MM.1S (cell line): Measurements from ENCODE around the gene ORC5.
"Not testable (repeated sequence)": the region's sequence is repeated elsewhere in the genome, so short reads cannot be mapped to it uniquely, and the experiment has no call there.

ENCODE experiments used
- DNase-seq: peaks from one replicate; pipeline ENCODE4 v3.0.0-alpha.2; 2015
- H2AFZ ChIP-seq: fragments of 300-600 bp; sonication (generic); 2 replicates; pipeline ENCODE4 v1.6.0; 2016; ENCODE audit warnings: antibody characterized with exemption, low read length
- H3F3A ChIP-seq: fragments of 300-600 bp; sonication (generic); 2 replicates; pipeline ENCODE4 v1.6.1; 2016; ENCODE audit warnings: mild to moderate bottlenecking, antibody characterized with exemption, low read length, moderate library complexity, mixed read lengths; ENCODE audit not compliant: insufficient read depth
- H3K27ac ChIP-seq: fragments of 300-600 bp; sonication (generic); 2 replicates; pipeline ENCODE4 v1.5.1; 2016; ENCODE audit warnings: mild to moderate bottlenecking, low read length
- H3K27me3 ChIP-seq: fragments of 300-600 bp; sonication (generic); replicated peaks from 2 replicates; pipeline ENCODE4 v1.6.0; 2016; ENCODE audit warnings: low read length; ENCODE audit not compliant: insufficient read depth
- H3K36me3 ChIP-seq: fragments of 300-600 bp; sonication (generic); replicated peaks from 2 replicates; pipeline ENCODE4 v1.6.1; 2016; ENCODE audit warnings: mild to moderate bottlenecking, low read length, mixed read lengths; ENCODE audit not compliant: insufficient read depth
- H3K4me1 ChIP-seq: fragments of 300-600 bp; sonication (generic); 2 replicates; pipeline ENCODE4 v1.6.1; 2016; ENCODE audit warnings: low read length, mixed read lengths
- H3K4me2 ChIP-seq: fragments of 300-600 bp; sonication (generic); 2 replicates; pipeline ENCODE4 v1.6.0; 2016; ENCODE audit warnings: low read depth, low read length
- H3K4me3 ChIP-seq: fragments of 300-600 bp; sonication (generic); 2 replicates; pipeline ENCODE4 v1.5.1; 2016; ENCODE audit warnings: low read length, mixed read lengths
- H3K79me2 ChIP-seq: fragments of 300-600 bp; sonication (generic); 2 replicates; pipeline ENCODE4 v1.6.1; 2016; ENCODE audit warnings: mixed run types, low read length, mixed read lengths
- H3K9ac ChIP-seq: fragments of 300-600 bp; sonication (generic); 2 replicates; pipeline ENCODE4 v1.6.1; 2016; ENCODE audit warnings: low read length, mixed read lengths
- H3K9me2 ChIP-seq: fragments of 300-600 bp; sonication (generic); replicated peaks from 2 replicates; pipeline ENCODE4 v1.6.1; 2016; ENCODE audit warnings: mild to moderate bottlenecking, low read length, mixed read lengths; ENCODE audit not compliant: insufficient read depth
- H3K9me3 ChIP-seq: fragments of 300-600 bp; sonication (generic); replicated peaks from 2 replicates; pipeline ENCODE4 v1.6.1; 2016; ENCODE audit warnings: mild to moderate bottlenecking, low read length, mixed read lengths; ENCODE audit not compliant: insufficient read depth
- H4K20me1 ChIP-seq: fragments of 300-600 bp; sonication (generic); 2 replicates; pipeline ENCODE4 v1.6.1; 2016; ENCODE audit warnings: mild to moderate bottlenecking, low read length, moderate library complexity, mixed read lengths; ENCODE audit not compliant: insufficient read depth
- CTCF ChIP-seq: fragments of 300-600 bp; sonication (generic); IDR thresholded peaks from 2 replicates; pipeline ENCODE4 v1.5.1; 2016; ENCODE audit warnings: antibody characterized with exemption, low read length, mixed read lengths
- EZH2 ChIP-seq: fragments of 300-600 bp; sonication (generic); optimal IDR thresholded peaks from 2 replicates; pipeline ENCODE3; 2017; ENCODE audit warnings: low read depth, mild to moderate bottlenecking, antibody characterized with exemption, low read length, mixed read lengths
- EZH2phosphoT487 ChIP-seq: fragments of 300-600 bp; sonication (generic); IDR thresholded peaks from 2 replicates; pipeline ENCODE4 v1.6.1; 2018; ENCODE audit warnings: antibody characterized with exemption, low read length

Gene ORC5

DNA sequence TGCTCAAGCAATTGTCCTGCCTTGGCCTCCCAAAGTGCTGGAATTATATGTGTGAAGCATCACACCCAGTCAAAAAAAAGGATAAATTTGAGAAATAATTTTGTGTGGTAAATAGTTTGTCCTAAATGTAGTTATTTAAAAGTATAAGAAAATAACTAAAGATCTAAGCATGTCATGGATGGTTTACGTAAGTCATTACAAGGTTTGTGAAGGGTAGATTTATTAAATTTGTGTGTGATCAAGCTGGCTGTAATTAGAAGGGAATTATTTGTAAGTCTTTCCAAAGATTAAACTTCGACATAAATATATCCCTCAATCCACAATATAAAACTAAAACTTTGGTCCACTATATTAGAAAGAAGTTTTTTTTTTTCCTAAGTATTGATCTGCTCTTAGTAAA, 28.6 kb downstream of the ORC5 start:
- Histone ChIP-seq H3K4me2 (no peak overlapping the region), H3K4me1 (no peaks in the 10 kb centered on the region), H2AFZ (no peak overlapping the region), H4K20me1 (no peaks in the 10 kb centered on the region), H3K9ac (no peak overlapping the region), H3K4me3 (no peak overlapping the region), H3K9me3 (no peaks in the 10 kb centered on the region), H3K36me3 (peaks cover 5% of the 10 kb centered on the region), H3F3A (no peaks in the 10 kb centered on the region), H3K27me3 (no peaks in the 10 kb centered on the region), H3K79me2 (no peaks in the 10 kb centered on the region), H3K9me2 (no peaks in the 10 kb centered on the region), H3K27ac (no peak overlapping the region)
- DNase-seq = no peak
- no peak for TF ChIP-seq EZH2phosphoT487
- no peak for TF ChIP-seq CTCF
- TF ChIP-seq EZH2 = no peak

DNA sequence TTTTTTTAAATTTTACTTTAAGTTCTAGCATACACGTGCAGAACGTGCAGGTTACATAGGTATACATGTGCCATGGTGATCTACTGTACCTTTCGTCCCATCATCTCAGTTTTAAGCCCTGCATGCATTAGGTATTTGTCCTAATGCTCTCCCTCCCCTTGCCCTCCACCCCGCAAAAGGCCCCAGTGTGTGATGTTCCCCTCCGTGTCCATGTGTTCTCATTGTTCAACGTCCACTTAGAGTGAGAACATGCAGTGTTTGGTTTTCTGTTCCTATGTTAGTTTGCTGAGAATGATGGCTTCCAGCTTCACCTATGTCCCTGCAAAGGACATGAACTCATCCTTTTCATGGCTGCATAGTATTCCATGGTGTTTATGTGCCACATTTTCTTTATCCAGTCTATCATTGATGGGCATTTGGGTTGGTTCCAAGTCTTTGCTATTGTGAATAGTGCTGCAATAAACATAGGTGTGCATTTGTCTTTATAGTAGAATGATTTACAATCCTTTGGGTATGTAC, 30.2 kb downstream of the ORC5 start:
- H3K36me3 ChIP-seq, H3K4me2 ChIP-seq, H3K4me1 ChIP-seq, H3K27ac ChIP-seq, H2AFZ ChIP-seq, H3K9ac ChIP-seq, DNase-seq, H3F3A ChIP-seq, H3K9me2 ChIP-seq, H3K9me3 ChIP-seq, H3K79me2 ChIP-seq, H3K4me3 ChIP-seq, H4K20me1 ChIP-seq, H3K27me3 ChIP-seq: not testable (repeated sequence)

GRCh38 chr7:104176332-104176731, 31.5 kb downstream of the ORC5 start:
- no peak for TF ChIP-seq CTCF
- Histone ChIP-seq H3K79me2 (no peaks in the 10 kb centered on the region), H3K27me3 (no peaks in the 10 kb centered on the region), H3K9ac (no peak overlapping the region), H2AFZ (no peak overlapping the region), H3K4me3 (no peak overlapping the region), H3F3A (no peaks in the 10 kb centered on the region), H3K36me3 (peaks cover 5% of the 10 kb centered on the region), H3K9me3 (no peaks in the 10 kb centered on the region), H3K4me1 (no peaks in the 10 kb centered on the region), H4K20me1 (no peaks in the 10 kb centered on the region), H3K9me2 (no peaks in the 10 kb centered on the region), H3K27ac (no peak overlapping the region), H3K4me2 (no peak overlapping the region)
- DNase-seq = no peak

GRCh38 chr7:104175361-104175984, 32.3 kb downstream of the ORC5 start:
- no peaks in the 10 kb centered on the region for H3K79me2 ChIP-seq
- H3K27me3 ChIP-seq = no peaks in the 10 kb centered on the region
- peaks cover 5% of the 10 kb centered on the region for H3K36me3 ChIP-seq
- H3K9ac ChIP-seq = no peak overlapping the region
- no peak overlapping the region for H3K4me3 ChIP-seq
- H3K4me1 ChIP-seq = no peaks in the 10 kb centered on the region
- no peak overlapping the region for H3K27ac ChIP-seq
- H3K9me2 ChIP-seq = no peaks in the 10 kb centered on the region
- no peak overlapping the region for H3K4me2 ChIP-seq
- DNase-seq = no peak
- H4K20me1 ChIP-seq = no peaks in the 10 kb centered on the region
- no peak for TF ChIP-seq EZH2
- TF ChIP-seq CTCF = no peak
- TF ChIP-seq EZH2phosphoT487 = no peak
- H2AFZ ChIP-seq = no peak overlapping the region
- no peaks in the 10 kb centered on the region for H3F3A ChIP-seq
- H3K9me3 ChIP-seq = no peaks in the 10 kb centered on the region
